HG03432 (cell line): ENCODE data around the gene EPGN.
"Not testable (repeated sequence)": the region's sequence is repeated elsewhere in the genome, so short reads cannot be mapped to it uniquely, and the experiment has no call there.

Source experiments
- ATAC-seq: cut with Tn5 transposase; IDR thresholded peaks from one replicate; pipeline ENCODE4 v1.9.1; 2021; ENCODE audit warnings: mild to moderate bottlenecking, moderate library complexity; ENCODE audit not compliant: unreplicated experiment

Gene EPGN

GRCh38 chr4:74335341-74336021 lies 27.2 kb downstream of the EPGN start:
- peak; percentile 88 for ATAC-seq

- ATAC-seq, result no peak
Measured at GRCh38 chr4:74338792-74339333, 30.6 kb downstream of the EPGN start.

GRCh38 chr4:74339501-74339900 lies 31.2 kb downstream of the EPGN start:
- no peak for ATAC-seq

- not testable (repeated sequence) for ATAC-seq
Measured at GRCh38 chr4:74340421-74340820, 32.2 kb downstream of the EPGN start.

- ATAC-seq, result no peak
Measured at GRCh38 chr4:74344031-74344430, 35.8 kb downstream of the EPGN start.

- ATAC-seq, result no peak
Measured at GRCh38 chr4:74353858-74354257, 45.6 kb downstream of the EPGN start.

GRCh38 chr4:74357965-74358364 lies 49.7 kb downstream of the EPGN start:
- no peak for ATAC-seq

GRCh38 chr4:74361671-74362070 lies 53.4 kb downstream of the EPGN start:
- no peak for ATAC-seq

- ATAC-seq, result no peak
Measured at GRCh38 chr4:74362347-74362746, 54.1 kb downstream of the EPGN start.

- ATAC-seq, result peak; percentile 6
Measured at GRCh38 chr4:74364256-74364651, 56.0 kb downstream of the EPGN start.

GRCh38 chr4:74364652-74365491 lies 56.6 kb downstream of the EPGN start, which contains the start of gene EREG:
Gene EREG (plus strand): TSS chr4:74365145. CDS start chr4:74365309, 164 bp downstream.
- ATAC-seq, result peak; percentile 57

- no peak for ATAC-seq
Measured at GRCh38 chr4:74365761-74366160, 57.5 kb downstream of the EPGN start.
